Tibial nerve (tissue), 3 donors: ENCODE measurements around the gene JMJD1C.

Source experiments
- POLR2A ChIP-seq, 2 donors: fragments of 450-650 bp; IDR thresholded peaks; one replicate each; pipeline ENCODE4 v1.6.1; 2017; ENCODE audit warnings: antibody characterized with exemption in 2 of 2, mild to moderate bottlenecking in 2 of 2, moderate library complexity in 2 of 2
- TF ChIP-seq, protein P1 (sequence below), 5 experiments: fragments of 200-600 bp in 3 of 5; fragments of 450-650 bp in 2 of 5; sonication (generic) in 3 of 5; IDR thresholded peaks; one replicate each; pipeline ENCODE4 v1.5.1; 2016 to 2019; ENCODE audit warnings: antibody characterized with exemption in 5 of 5, mild to moderate bottlenecking in 3 of 5, moderate library complexity in 2 of 5

DNA sequence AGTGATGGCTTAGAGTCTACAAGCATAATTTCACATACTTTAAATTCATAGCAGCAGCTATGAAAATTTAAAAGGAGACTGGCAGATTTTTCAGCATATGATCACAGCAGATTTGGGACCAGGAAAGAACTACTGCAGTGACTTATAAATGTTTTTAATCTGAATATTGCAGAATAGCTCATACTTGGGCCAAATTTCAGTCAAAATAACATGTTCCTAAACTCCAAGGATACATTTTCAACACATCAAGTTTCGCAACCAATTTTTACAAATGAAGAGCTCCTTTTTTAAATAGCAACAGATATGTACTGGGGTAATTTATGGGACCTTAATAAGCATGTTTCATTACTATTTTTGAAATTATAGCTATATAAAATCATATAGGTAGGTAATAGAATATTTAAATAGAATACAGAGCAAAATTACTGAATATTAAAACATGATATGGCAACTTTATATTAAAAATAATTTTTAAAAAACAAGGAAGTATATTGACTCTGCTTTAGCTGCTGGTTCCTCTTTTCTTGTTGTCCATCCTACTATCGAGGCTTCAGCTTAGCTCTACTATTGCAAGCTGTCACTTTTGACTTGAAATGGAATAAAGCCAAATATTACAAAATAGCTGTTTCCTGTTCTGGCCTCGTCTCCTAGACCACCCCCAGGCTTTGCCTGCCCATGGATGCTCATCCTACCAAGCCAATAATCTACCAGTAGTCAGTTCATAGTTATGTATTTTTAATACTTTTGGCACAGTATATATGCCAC, 209.6 kb downstream of the JMJD1C start:
- TF ChIP-seq POLR2A (IDR thresholded peaks at IDR 0.05), result no peak
- TF ChIP-seq, protein P1, sequence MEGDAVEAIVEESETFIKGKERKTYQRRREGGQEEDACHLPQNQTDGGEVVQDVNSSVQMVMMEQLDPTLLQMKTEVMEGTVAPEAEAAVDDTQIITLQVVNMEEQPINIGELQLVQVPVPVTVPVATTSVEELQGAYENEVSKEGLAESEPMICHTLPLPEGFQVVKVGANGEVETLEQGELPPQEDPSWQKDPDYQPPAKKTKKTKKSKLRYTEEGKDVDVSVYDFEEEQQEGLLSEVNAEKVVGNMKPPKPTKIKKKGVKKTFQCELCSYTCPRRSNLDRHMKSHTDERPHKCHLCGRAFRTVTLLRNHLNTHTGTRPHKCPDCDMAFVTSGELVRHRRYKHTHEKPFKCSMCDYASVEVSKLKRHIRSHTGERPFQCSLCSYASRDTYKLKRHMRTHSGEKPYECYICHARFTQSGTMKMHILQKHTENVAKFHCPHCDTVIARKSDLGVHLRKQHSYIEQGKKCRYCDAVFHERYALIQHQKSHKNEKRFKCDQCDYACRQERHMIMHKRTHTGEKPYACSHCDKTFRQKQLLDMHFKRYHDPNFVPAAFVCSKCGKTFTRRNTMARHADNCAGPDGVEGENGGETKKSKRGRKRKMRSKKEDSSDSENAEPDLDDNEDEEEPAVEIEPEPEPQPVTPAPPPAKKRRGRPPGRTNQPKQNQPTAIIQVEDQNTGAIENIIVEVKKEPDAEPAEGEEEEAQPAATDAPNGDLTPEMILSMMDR (IDR thresholded peaks at IDR 0.05), result no peak
